Thoracic aorta (tissue), 2 donors: ENCODE measurements around the gene MYO3B. TPM values are rescaled to one million over a fixed set of nuclear protein-coding genes. Genes with fewer than 3 reads are reported as not detected.

ENCODE experiments used
- ATAC-seq: fragments of 150-250 bp; one replicate; pipeline ENCODE4 v1.8.0; 2017; ENCODE audit warnings: low read depth; ENCODE audit not compliant: insufficient number of reproducible peaks, low FRiP score
- DNase-seq: peaks from one replicate; pipeline ENCODE4 v3.0.0-alpha.2; 2020; ENCODE audit warnings: low spot score
- H3K27ac ChIP-seq, 2 donors: fragments of 200-600 bp; sonication (generic); 1 replicate in 1 of 2; 2 replicates in 1 of 2; pipeline ENCODE4 v1.5.1; 2016; ENCODE audit warnings: mild to moderate bottlenecking in 2 of 2, moderate library complexity in 2 of 2
- H3K27me3 ChIP-seq: fragments of 200-600 bp; sonication (generic); replicated peaks from 2 replicates; pipeline ENCODE4 v1.6.0; 2016; ENCODE audit warnings: mild to moderate bottlenecking; ENCODE audit not compliant: insufficient read depth
- H3K36me3 ChIP-seq: fragments of 200-600 bp; sonication (generic); one replicate; pipeline ENCODE4 v1.5.1; 2016
- H3K4me1 ChIP-seq, 2 donors: fragments of 200-600 bp; sonication (generic); 1 replicate in 1 of 2; 2 replicates in 1 of 2; pipeline versions ENCODE4 v1.5.1 to v1.6.0; 2016; ENCODE audit warnings: low read depth in 2 of 2, mild to moderate bottlenecking in 1 of 2; ENCODE audit not compliant: control insufficient read depth in 1 of 2
- H3K4me3 ChIP-seq: fragments of 200-600 bp; sonication (generic); 2 replicates; pipeline ENCODE4 v1.5.1; 2016; ENCODE audit warnings: mild to moderate bottlenecking
- H3K9me3 ChIP-seq: fragments of 200-600 bp; sonication (generic); 2 replicates; pipeline ENCODE4 v1.5.1; 2016
- CTCF ChIP-seq: fragments of 200-600 bp; sonication (generic); IDR thresholded peaks from one replicate; pipeline ENCODE4 v1.5.1; 2019; ENCODE audit warnings: antibody characterized with exemption
- total RNA-seq, 2 donors: library from RNA; depleted of rRNA; stranded (reverse); fragments of >200 nt; gene quantifications; one replicate each; pipeline versions ENCODE4 v1.1.0 to v1.2.3, GENCODE V29; 2016

The MYO3B gene
- total RNA-seq, 2 donors from 2014 or later = not detected

- Histone ChIP-seq H3K4me3 (no peak overlapping the region), H3K9me3 (no peaks in the 10 kb centered on the region), H3K27me3 (no peaks in the 10 kb centered on the region), H3K27ac (no peak overlapping the region), H3K36me3 (no peaks in the 10 kb centered on the region), H3K4me1 (no peaks in the 10 kb centered on the region)
- DNase-seq (no peak), ATAC-seq (no peak)
- TF ChIP-seq CTCF = no peak
Observed at GRCh38 chr2:170227507-170227947, 49.6 kb downstream of the MYO3B start.

- no peaks in the 10 kb centered on the region for H3K4me1 ChIP-seq
- DNase-seq = no peak
- no peak for ATAC-seq
- H3K27me3 ChIP-seq = no peaks in the 10 kb centered on the region
- H3K4me3 ChIP-seq = no peak overlapping the region
- H3K27ac ChIP-seq = no peak overlapping the region
- H3K9me3 ChIP-seq = no peaks in the 10 kb centered on the region
- H3K36me3 ChIP-seq = no peaks in the 10 kb centered on the region
- TF ChIP-seq CTCF = no peak
Observed at GRCh38 chr2:170227951-170228350, 50.0 kb downstream of the MYO3B start.

GRCh38 chr2:170228429-170228828, 50.5 kb downstream of the MYO3B start:
- ATAC-seq (no peak), DNase-seq (no peak)
- Histone ChIP-seq H3K27ac (no peak overlapping the region), H3K27me3 (no peaks in the 10 kb centered on the region), H3K4me1 (no peaks in the 10 kb centered on the region), H3K4me3 (no peak overlapping the region), H3K9me3 (no peaks in the 10 kb centered on the region), H3K36me3 (no peaks in the 10 kb centered on the region)
- no peak for TF ChIP-seq CTCF

- no peak overlapping the region for H3K4me3 ChIP-seq
- H3K9me3 ChIP-seq = no peaks in the 10 kb centered on the region
- no peak overlapping the region for H3K27ac ChIP-seq
- ATAC-seq (no peak), DNase-seq (no peak)
- no peak for TF ChIP-seq CTCF
- H3K36me3 ChIP-seq = no peaks in the 10 kb centered on the region
- no peaks in the 10 kb centered on the region for H3K27me3 ChIP-seq
- no peaks in the 10 kb centered on the region for H3K4me1 ChIP-seq
Observed at GRCh38 chr2:170229125-170229524, 51.2 kb downstream of the MYO3B start.

- ATAC-seq (no peak), DNase-seq (no peak)
- Histone ChIP-seq H3K27me3 (no peaks in the 10 kb centered on the region), H3K36me3 (no peaks in the 10 kb centered on the region), H3K9me3 (no peaks in the 10 kb centered on the region), H3K4me3 (no peak overlapping the region), H3K4me1 (no peaks in the 10 kb centered on the region), H3K27ac (no peak overlapping the region)
- TF ChIP-seq CTCF = no peak
Observed at GRCh38 chr2:170229744-170230143, 51.8 kb downstream of the MYO3B start.
